Dermis blood vessel endothelial cell (primary cell): ENCODE results near the gene SUN2. TPM values are rescaled to one million over a fixed set of nuclear protein-coding genes. Genes with fewer than 3 reads are reported as not detected.
"Not testable (repeated sequence)": the region's sequence is repeated elsewhere in the genome, so short reads cannot be mapped to it uniquely, and the experiment has no call there.

Source experiments
- DNase-seq: peaks from one replicate; pipeline ENCODE4 v3.0.0; 2010
- total RNA-seq: library from RNA; depleted of rRNA; stranded (reverse); fragments of >200 nt; gene quantifications from 2 replicates; pipeline ENCODE4 v1.2.3, GENCODE V29; 2014

SUN2 gene
- 186 and 260 TPM in 2 replicates for total RNA-seq

GRCh38 chr22:38755911-38756532, at the start of gene SUN2:
TSS of gene SUN2 (minus strand) at chr22:38755998. CDS start at chr22:38752628, 3,370 bp downstream.
- DNase-seq: peak; percentile 92

- DNase-seq: not testable (repeated sequence)
These were observed 49.3 kb upstream of the SUN2 start for GRCh38 chr22:38805041-38805593.

- no peak for DNase-seq
These were observed 46.9 kb upstream of the SUN2 start for GRCh38 chr22:38802671-38803121.

- no peak for DNase-seq
These were observed 43.6 kb upstream of the SUN2 start for GRCh38 chr22:38799265-38800002.

GRCh38 chr22:38798496-38798895, 42.7 kb upstream of the SUN2 start:
- no peak for DNase-seq

- no peak for DNase-seq
These were observed 40.6 kb upstream of the SUN2 start for GRCh38 chr22:38796262-38796957.

GRCh38 chr22:38795569-38795968, 39.8 kb upstream of the SUN2 start:
- DNase-seq: no peak

- peak; percentile 98 for DNase-seq
These were observed 38.1 kb upstream of the SUN2 start, which contains the start of gene DNAL4 for GRCh38 chr22:38793721-38794466. TSS of gene DNAL4 (minus strand) at chr22:38794143. CDS start at chr22:38782731, 11,412 bp downstream.

GRCh38 chr22:38793317-38793716, 37.5 kb upstream of the SUN2 start:
- DNase-seq: peak; percentile 8

- no peak for DNase-seq
These were observed 37.0 kb upstream of the SUN2 start for GRCh38 chr22:38792833-38793232.

- no peak for DNase-seq
These were observed 33.8 kb upstream of the SUN2 start for GRCh38 chr22:38789606-38790005.

- DNase-seq: no peak
These were observed 33.0 kb upstream of the SUN2 start for GRCh38 chr22:38788846-38789245.

- peak; percentile 69 for DNase-seq
These were observed 32.4 kb upstream of the SUN2 start for GRCh38 chr22:38788021-38788816.

GRCh38 chr22:38786631-38787030, 30.8 kb upstream of the SUN2 start:
- no peak for DNase-seq

- no peak for DNase-seq
These were observed 29.1 kb upstream of the SUN2 start for GRCh38 chr22:38784856-38785255.

- DNase-seq: no peak
These were observed 28.2 kb upstream of the SUN2 start for GRCh38 chr22:38784035-38784434.

GRCh38 chr22:38783095-38783615, 27.4 kb upstream of the SUN2 start:
- no peak for DNase-seq

- no peak for DNase-seq
These were observed 26.8 kb upstream of the SUN2 start for GRCh38 chr22:38782402-38783094.

- DNase-seq: no peak
These were observed 25.2 kb upstream of the SUN2 start for GRCh38 chr22:38781033-38781432.

GRCh38 chr22:38777087-38777671, 21.4 kb upstream of the SUN2 start:
- DNase-seq: no peak
